GM18858 (cell line): ENCODE data around the gene CANX.
"Not testable (repeated sequence)": the region's sequence is repeated elsewhere in the genome, so short reads cannot be mapped to it uniquely, and the experiment has no call there.

ENCODE experiments used
- ATAC-seq: cut with Tn5 transposase; IDR thresholded peaks from one replicate; pipeline ENCODE4 v1.9.1; 2021; ENCODE audit not compliant: unreplicated experiment

Gene CANX

GRCh38 chr5:179698935-179699615, at the start of gene CANX:
CANX (plus strand) TSS chr5:179698967; CDS start chr5:179705682, 6,715 bp downstream.
- peak; percentile 1 for ATAC-seq

- not testable (repeated sequence) for ATAC-seq
Observed at GRCh38 chr5:179649166-179649703, 49.5 kb upstream of the CANX start.

- ATAC-seq, result not testable (repeated sequence)
Observed at GRCh38 chr5:179650245-179650644, 48.5 kb upstream of the CANX start.

- ATAC-seq, result not testable (repeated sequence)
Observed at GRCh38 chr5:179653135-179653534, 45.6 kb upstream of the CANX start.

- peak; percentile 82 for ATAC-seq
Observed at GRCh38 chr5:179657302-179658178, 41.2 kb upstream of the CANX start.

- ATAC-seq, result peak; percentile 33
Observed at GRCh38 chr5:179658179-179658856, 40.4 kb upstream of the CANX start.

GRCh38 chr5:179661647-179662046, 37.1 kb upstream of the CANX start:
- ATAC-seq, result not testable (repeated sequence)

- no peak for ATAC-seq
Observed at GRCh38 chr5:179668391-179668790, 30.4 kb upstream of the CANX start.

- peak; percentile 86 for ATAC-seq
Observed at GRCh38 chr5:179678223-179679013, 20.3 kb upstream of the CANX start.

- no peak for ATAC-seq
Observed at GRCh38 chr5:179679014-179679674, 19.6 kb upstream of the CANX start.

GRCh38 chr5:179680014-179680779, 18.6 kb upstream of the CANX start:
- no peak for ATAC-seq

GRCh38 chr5:179680780-179681401, 17.9 kb upstream of the CANX start, which contains the start of gene CBY3:
CBY3 (minus strand) TSS chr5:179681034; CDS start chr5:179680918, 116 bp downstream.
- ATAC-seq, result no peak

- not testable (repeated sequence) for ATAC-seq
Observed at GRCh38 chr5:179689212-179689611, 9.6 kb upstream of the CANX start.

- ATAC-seq, result no peak
Observed at GRCh38 chr5:179694561-179694960, 4.2 kb upstream of the CANX start.

GRCh38 chr5:179696603-179697002, 2.2 kb upstream of the CANX start:
- ATAC-seq, result no peak

- no peak for ATAC-seq
Observed at GRCh38 chr5:179697108-179697507, 1.7 kb upstream of the CANX start.

- not testable (repeated sequence) for ATAC-seq
Observed at GRCh38 chr5:179697543-179697942, 1.2 kb upstream of the CANX start.
